ENCODE results near the gene NCR3LG1. TPM values are rescaled to one million over a fixed set of nuclear protein-coding genes. Genes with fewer than 3 reads are reported as not detected.

Gene NCR3LG1
- total and polyA plus RNA-seq, 2 of the 4 experiments (the other 2 are of a cell fraction) = 1.7 to 4.1 TPM

DNA sequence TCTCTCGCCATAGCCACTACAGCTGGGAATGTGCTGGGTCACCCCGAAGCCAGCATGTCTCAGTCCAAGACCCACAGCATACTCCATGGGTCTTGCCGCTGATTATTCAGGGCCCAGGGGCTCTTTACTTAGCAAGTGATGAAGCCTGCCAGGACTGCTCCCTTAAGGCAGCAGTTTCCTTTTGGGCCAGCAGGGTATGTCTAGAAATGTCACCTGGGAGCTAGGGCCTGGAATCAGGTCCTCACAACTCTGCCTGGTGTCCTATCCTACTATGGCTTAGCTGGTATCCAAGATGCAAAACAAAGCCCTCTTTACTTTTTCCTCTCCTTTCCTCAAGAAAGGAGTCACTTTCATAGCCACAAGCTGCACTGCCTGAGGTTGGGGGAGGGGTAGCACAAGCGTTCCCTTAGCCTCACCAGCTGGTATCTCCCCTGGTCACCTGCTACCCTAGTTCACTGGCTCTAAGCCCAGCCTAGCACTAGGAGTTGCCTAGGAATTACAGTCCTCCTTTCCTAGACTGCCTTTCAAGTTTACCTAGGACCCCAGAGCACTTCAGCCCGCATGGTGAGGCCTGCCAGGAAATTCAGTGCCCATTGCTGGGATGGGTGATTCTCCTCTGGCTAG is 22.6 kb upstream of the NCR3LG1 start:
- in situ Hi-C loops (cut with MboI; ENCODE audit: low sequenced_read_pairs) = no loop called here
- H3K18ac ChIP-seq (ENCODE audit: low read depth, low read length) = no peak overlapping the region
- no peaks in the 10 kb centered on the region for H3K79me1 ChIP-seq (ENCODE audit: low read depth in 1 of 2, low read length in 2 of 2)
- no peak overlapping the region for H3K27ac ChIP-seq (ENCODE audit: insufficient read depth, low read length)
- H3K9me3 ChIP-seq (ENCODE audit: control insufficient read depth, insufficient read depth, low read length) = no peaks in the 10 kb centered on the region
- no peak overlapping the region for H3K4ac ChIP-seq (ENCODE audit: low read depth, low read length)
- ChIA-PET POLR2A (ENCODE audit: unreplicated experiment) (no interaction called here), CTCF (no interaction called here)
- no peak overlapping the region for H3K56ac ChIP-seq (ENCODE audit: extremely low read depth, insufficient read depth, low read length)
- peaks cover 5% of the 10 kb centered on the region for H3K36me3 ChIP-seq (ENCODE audit: control insufficient read depth, insufficient read depth, low read length)
- no peak overlapping the region for H3K9ac ChIP-seq (ENCODE audit: low read depth, low read length)
- no peak for TF ChIP-seq BHLHE40 (IDR thresholded peaks at IDR 0.05; ENCODE audit: low read depth, low read length)
- no peak for TF ChIP-seq CEBPB (IDR thresholded peaks at IDR 0.05; ENCODE audit: low read depth, low read length)
- no peak for TF ChIP-seq RCOR1 (IDR thresholded peaks at IDR 0.05; ENCODE audit: insufficient replicate concordance, low read length)
- TF ChIP-seq CHD1 (IDR thresholded peaks at IDR 0.05; ENCODE audit: low read depth, low read length) = no peak
- TF ChIP-seq SMC3 (IDR thresholded peaks at IDR 0.05; ENCODE audit: low read depth, low read length) = no peak
- TF ChIP-seq, protein P1, sequence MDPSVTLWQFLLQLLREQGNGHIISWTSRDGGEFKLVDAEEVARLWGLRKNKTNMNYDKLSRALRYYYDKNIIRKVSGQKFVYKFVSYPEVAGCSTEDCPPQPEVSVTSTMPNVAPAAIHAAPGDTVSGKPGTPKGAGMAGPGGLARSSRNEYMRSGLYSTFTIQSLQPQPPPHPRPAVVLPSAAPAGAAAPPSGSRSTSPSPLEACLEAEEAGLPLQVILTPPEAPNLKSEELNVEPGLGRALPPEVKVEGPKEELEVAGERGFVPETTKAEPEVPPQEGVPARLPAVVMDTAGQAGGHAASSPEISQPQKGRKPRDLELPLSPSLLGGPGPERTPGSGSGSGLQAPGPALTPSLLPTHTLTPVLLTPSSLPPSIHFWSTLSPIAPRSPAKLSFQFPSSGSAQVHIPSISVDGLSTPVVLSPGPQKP (IDR thresholded peaks at IDR 0.05; ENCODE audit: borderline replicate concordance, low read depth, low read length) = no peak
- TF ChIP-seq MAFK (IDR thresholded peaks at IDR 0.05; ENCODE audit: low read depth, low read length) = no peak
- TF ChIP-seq, protein P2, sequence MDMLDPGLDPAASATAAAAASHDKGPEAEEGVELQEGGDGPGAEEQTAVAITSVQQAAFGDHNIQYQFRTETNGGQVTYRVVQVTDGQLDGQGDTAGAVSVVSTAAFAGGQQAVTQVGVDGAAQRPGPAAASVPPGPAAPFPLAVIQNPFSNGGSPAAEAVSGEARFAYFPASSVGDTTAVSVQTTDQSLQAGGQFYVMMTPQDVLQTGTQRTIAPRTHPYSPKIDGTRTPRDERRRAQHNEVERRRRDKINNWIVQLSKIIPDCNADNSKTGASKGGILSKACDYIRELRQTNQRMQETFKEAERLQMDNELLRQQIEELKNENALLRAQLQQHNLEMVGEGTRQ (IDR thresholded peaks at IDR 0.05; ENCODE audit: low read depth, low read length) = no peak
- TF ChIP-seq POLR2A (IDR thresholded peaks at IDR 0.05; ENCODE audit: low read depth, low read length) = no peak
- TF ChIP-seq RFX5 (IDR thresholded peaks at IDR 0.05; ENCODE audit: low read depth, low read length) = no peak
- no peak for TF ChIP-seq FOS (IDR thresholded peaks at IDR 0.05; ENCODE audit: low read depth, low read length)
- TF ChIP-seq MXI1 (IDR thresholded peaks at IDR 0.05; ENCODE audit: borderline replicate concordance, low read depth, low read length) = no peak
- TF ChIP-seq, protein P3, sequence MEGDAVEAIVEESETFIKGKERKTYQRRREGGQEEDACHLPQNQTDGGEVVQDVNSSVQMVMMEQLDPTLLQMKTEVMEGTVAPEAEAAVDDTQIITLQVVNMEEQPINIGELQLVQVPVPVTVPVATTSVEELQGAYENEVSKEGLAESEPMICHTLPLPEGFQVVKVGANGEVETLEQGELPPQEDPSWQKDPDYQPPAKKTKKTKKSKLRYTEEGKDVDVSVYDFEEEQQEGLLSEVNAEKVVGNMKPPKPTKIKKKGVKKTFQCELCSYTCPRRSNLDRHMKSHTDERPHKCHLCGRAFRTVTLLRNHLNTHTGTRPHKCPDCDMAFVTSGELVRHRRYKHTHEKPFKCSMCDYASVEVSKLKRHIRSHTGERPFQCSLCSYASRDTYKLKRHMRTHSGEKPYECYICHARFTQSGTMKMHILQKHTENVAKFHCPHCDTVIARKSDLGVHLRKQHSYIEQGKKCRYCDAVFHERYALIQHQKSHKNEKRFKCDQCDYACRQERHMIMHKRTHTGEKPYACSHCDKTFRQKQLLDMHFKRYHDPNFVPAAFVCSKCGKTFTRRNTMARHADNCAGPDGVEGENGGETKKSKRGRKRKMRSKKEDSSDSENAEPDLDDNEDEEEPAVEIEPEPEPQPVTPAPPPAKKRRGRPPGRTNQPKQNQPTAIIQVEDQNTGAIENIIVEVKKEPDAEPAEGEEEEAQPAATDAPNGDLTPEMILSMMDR (conservative IDR thresholded peaks at IDR 0.05; ENCODE audit: low read depth, low read length) = no peak
- H4K8ac ChIP-seq (ENCODE audit: low read depth in 2 of 2, low read length in 2 of 2) = no peak overlapping the region
- H3K4me2 ChIP-seq (ENCODE audit: low read depth, low read length) = no peak overlapping the region
- H3K4me1 ChIP-seq (ENCODE audit: control insufficient read depth, insufficient read depth, low read length) = no peaks in the 10 kb centered on the region
- WGBS, 2 experiments (ENCODE audit: extremely low coverage in 2 of 2, insufficient read length in 1 of 2) = no CpG with 5 or more reads among the region's 5 CpGs
- intact Hi-C loops (cut with micrococcal nuclease) = no loop called here
- no peak overlapping the region for H3K23ac ChIP-seq (ENCODE audit: low read depth, low read length)
- no peak overlapping the region for H2AK9ac ChIP-seq (replicated peaks; ENCODE audit: low read depth, low read length, poor library complexity)
- dilution Hi-C loops (cut with HindIII; ENCODE audit: low sequenced_read_pairs, unreplicated experiment) = no loop called here
- no peak overlapping the region for H2BK120ac ChIP-seq (ENCODE audit: low read depth, low read length)
- H3K14ac ChIP-seq (replicated peaks; ENCODE audit: low read depth, low read length) = no peak overlapping the region
- no peaks in the 10 kb centered on the region for H3K27me3 ChIP-seq (ENCODE audit: control insufficient read depth, insufficient read depth, low read length)
- no peak overlapping the region for H2BK15ac ChIP-seq (ENCODE audit: low read depth, low read length)
- no TSS peak for BruUV-seq (replicated peaks)
- no peak for DNase-seq
- no peak overlapping the region for H2BK20ac ChIP-seq (ENCODE audit: low read depth, low read length)
- ATAC-seq (ENCODE audit: low read depth) = no peak
- H2BK5ac ChIP-seq (ENCODE audit: low read depth, low read length, poor library complexity, severe bottlenecking) = no peak overlapping the region
- no peak overlapping the region for H3K4me3 ChIP-seq (ENCODE audit: insufficient read depth, low read depth, low read length)
- no peak overlapping the region for H4K5ac ChIP-seq (ENCODE audit: low read depth, low read length)
- no peak overlapping the region for H2AFZ ChIP-seq (replicated peaks; ENCODE audit: low read length, poor library complexity)
- H4K20me1 ChIP-seq (ENCODE audit: insufficient read depth, low read length) = no peaks in the 10 kb centered on the region
- no peaks in the 10 kb centered on the region for H3K9me1 ChIP-seq (ENCODE audit: insufficient read depth, low read length)
- H2AK5ac ChIP-seq (ENCODE audit: low read depth, low read length) = no peak overlapping the region
- H4K91ac ChIP-seq (ENCODE audit: insufficient read depth, low read depth, low read length) = no peak overlapping the region
